Upper lobe of left lung (tissue), 4 donors: ENCODE measurements around the gene CNOT4.

Source experiments
- POLR2A ChIP-seq, 4 donors: fragments of 450-650 bp; IDR thresholded peaks; one replicate each; pipeline ENCODE4 v1.5.1; 2016 to 2017; ENCODE audit warnings: antibody characterized with exemption in 4 of 4, mild to moderate bottlenecking in 2 of 4
- TF ChIP-seq, protein P1 (sequence below), 6 experiments: fragments of 450-650 bp in 4 of 6; fragments of 200-600 bp in 2 of 6; sonication (generic) in 2 of 6; IDR thresholded peaks; one replicate each; pipeline ENCODE4 v1.5.1; 2016 to 2019; ENCODE audit warnings: antibody characterized with exemption in 6 of 6

DNA sequence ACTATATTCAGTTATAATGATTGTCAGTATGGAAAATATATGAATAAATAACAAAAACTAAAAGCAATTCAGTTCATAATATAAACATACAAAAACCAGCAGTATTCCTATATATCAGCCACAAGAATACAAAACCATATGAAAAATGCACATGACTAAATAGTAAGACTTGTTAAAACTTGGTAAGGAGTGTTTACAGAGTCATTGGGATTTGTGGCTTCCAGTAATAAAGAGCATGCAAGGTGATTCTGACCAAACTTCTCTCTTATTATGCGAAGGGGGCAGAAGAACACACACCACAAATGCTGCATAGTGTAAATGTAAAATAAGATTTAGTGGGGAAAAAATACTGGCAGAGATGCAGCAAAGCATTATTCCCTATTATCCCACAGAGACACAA, 8.8 kb upstream of the CNOT4 start:
- TF ChIP-seq, protein P1, sequence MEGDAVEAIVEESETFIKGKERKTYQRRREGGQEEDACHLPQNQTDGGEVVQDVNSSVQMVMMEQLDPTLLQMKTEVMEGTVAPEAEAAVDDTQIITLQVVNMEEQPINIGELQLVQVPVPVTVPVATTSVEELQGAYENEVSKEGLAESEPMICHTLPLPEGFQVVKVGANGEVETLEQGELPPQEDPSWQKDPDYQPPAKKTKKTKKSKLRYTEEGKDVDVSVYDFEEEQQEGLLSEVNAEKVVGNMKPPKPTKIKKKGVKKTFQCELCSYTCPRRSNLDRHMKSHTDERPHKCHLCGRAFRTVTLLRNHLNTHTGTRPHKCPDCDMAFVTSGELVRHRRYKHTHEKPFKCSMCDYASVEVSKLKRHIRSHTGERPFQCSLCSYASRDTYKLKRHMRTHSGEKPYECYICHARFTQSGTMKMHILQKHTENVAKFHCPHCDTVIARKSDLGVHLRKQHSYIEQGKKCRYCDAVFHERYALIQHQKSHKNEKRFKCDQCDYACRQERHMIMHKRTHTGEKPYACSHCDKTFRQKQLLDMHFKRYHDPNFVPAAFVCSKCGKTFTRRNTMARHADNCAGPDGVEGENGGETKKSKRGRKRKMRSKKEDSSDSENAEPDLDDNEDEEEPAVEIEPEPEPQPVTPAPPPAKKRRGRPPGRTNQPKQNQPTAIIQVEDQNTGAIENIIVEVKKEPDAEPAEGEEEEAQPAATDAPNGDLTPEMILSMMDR (IDR thresholded peaks at IDR 0.05), result no peak
- no peak for TF ChIP-seq POLR2A (IDR thresholded peaks at IDR 0.05)
